Neural progenitor cell (in vitro differentiated cells): Measurements from ENCODE around the gene FAM180B.

Source experiments
- CTCF ChIP-seq: fragments of 200-600 bp; sonication (generic); IDR thresholded peaks from 2 replicates; pipeline ENCODE4 v1.5.1; 2017; ENCODE audit warnings: antibody characterized with exemption, mild to moderate bottlenecking
- EZH2 ChIP-seq: fragments of 200-600 bp; sonication (generic); IDR thresholded peaks from 2 replicates; pipeline ENCODE4 v1.6.1; 2017; ENCODE audit warnings: antibody characterized with exemption, mild to moderate bottlenecking, moderate library complexity

GRCh38 chr11:47564933-47565339 is 21.5 kb upstream of the FAM180B start:
- TF ChIP-seq CTCF (no peak), EZH2 (no peak)
